Central memory CD8-positive, alpha-beta T cell (primary cell): ENCODE results near the gene CPED1.

ENCODE experiments used
- ATAC-seq: fragments of 150-1000 bp; cut with Tn5 transposase; replicated peaks from 2 replicates; pipeline ENCODE4 v1.10.0; 2022; ENCODE audit warnings: mild to moderate bottlenecking, moderate FRiP score, moderate number of reproducible peaks; ENCODE audit not compliant: poor library complexity, severe bottlenecking; ENCODE audit errors: extremely low read depth
- DNase-seq, 2 donors: peaks; one replicate each; pipeline ENCODE4 v3.0.0; 2021; ENCODE audit warnings: low spot score in 2 of 2
- H3K27ac Mint-ChIP-seq: one replicate; pipeline ENCODE4 v1.8.0; 2022; ENCODE audit warnings: low read depth, mild to moderate bottlenecking, moderate library complexity, mixed read lengths
- H3K27me3 Mint-ChIP-seq: one replicate; pipeline ENCODE4 v1.8.0; 2022; ENCODE audit warnings: mixed read lengths
- H3K36me3 Mint-ChIP-seq: one replicate; pipeline ENCODE4 v1.8.0; 2022; ENCODE audit warnings: mild to moderate bottlenecking, moderate library complexity, mixed read lengths; ENCODE audit not compliant: insufficient read depth
- H3K4me1 Mint-ChIP-seq: one replicate; pipeline ENCODE4 v1.8.0; 2022; ENCODE audit warnings: mixed read lengths
- H3K4me3 Mint-ChIP-seq: one replicate; pipeline ENCODE4 v1.8.0; 2022; ENCODE audit warnings: mild to moderate bottlenecking, moderate library complexity, mixed read lengths
- H3K9me3 Mint-ChIP-seq: one replicate; pipeline ENCODE4 v1.8.0; 2022; ENCODE audit warnings: mixed read lengths

Gene CPED1

GRCh38 chr7:121157885-121158590 lies 169.5 kb downstream of the CPED1 start:
- Mint-ChIP-seq H3K36me3 (no peaks in the 10 kb centered on the region), H3K27me3 (peaks cover 14% of the 10 kb centered on the region), H3K4me1 (no peaks in the 10 kb centered on the region), H3K4me3 (no peak overlapping the region), H3K9me3 (no peaks in the 10 kb centered on the region), H3K27ac (no peak overlapping the region)
- DNase-seq (no peak), ATAC-seq (no peak)

- Mint-ChIP-seq H3K9me3 (no peaks in the 10 kb centered on the region), H3K36me3 (no peaks in the 10 kb centered on the region), H3K4me1 (no peaks in the 10 kb centered on the region), H3K27ac (no peak overlapping the region), H3K4me3 (no peak overlapping the region), H3K27me3 (peaks cover 18% of the 10 kb centered on the region)
- DNase-seq (no peak), ATAC-seq (no peak)
Measured at GRCh38 chr7:121158665-121159064, 170.2 kb downstream of the CPED1 start.

- Mint-ChIP-seq H3K4me3 (no peak overlapping the region), H3K9me3 (no peaks in the 10 kb centered on the region), H3K27me3 (peaks cover 18% of the 10 kb centered on the region), H3K36me3 (no peaks in the 10 kb centered on the region), H3K4me1 (no peaks in the 10 kb centered on the region), H3K27ac (no peak overlapping the region)
- no peak for ATAC-seq
- no peak for DNase-seq
Measured at GRCh38 chr7:121159553-121159952, 171.0 kb downstream of the CPED1 start.

- H3K36me3 Mint-ChIP-seq: no peaks in the 10 kb centered on the region
- peaks cover 18% of the 10 kb centered on the region for H3K27me3 Mint-ChIP-seq
- DNase-seq (no peak), ATAC-seq (no peak)
- no peak overlapping the region for H3K27ac Mint-ChIP-seq
- H3K9me3 Mint-ChIP-seq: no peaks in the 10 kb centered on the region
- no peaks in the 10 kb centered on the region for H3K4me1 Mint-ChIP-seq
- no peak overlapping the region for H3K4me3 Mint-ChIP-seq
Measured at GRCh38 chr7:121160150-121161008, 171.9 kb downstream of the CPED1 start.

GRCh38 chr7:121163699-121164098 lies 175.2 kb downstream of the CPED1 start:
- Mint-ChIP-seq H3K36me3 (no peaks in the 10 kb centered on the region), H3K4me1 (no peaks in the 10 kb centered on the region), H3K27ac (no peak overlapping the region), H3K27me3 (peaks cover 18% of the 10 kb centered on the region), H3K9me3 (no peaks in the 10 kb centered on the region), H3K4me3 (no peak overlapping the region)
- DNase-seq: no peak
- no peak for ATAC-seq

GRCh38 chr7:121164247-121164646 lies 175.7 kb downstream of the CPED1 start:
- H3K4me3 Mint-ChIP-seq: no peak overlapping the region
- ATAC-seq: no peak
- H3K27ac Mint-ChIP-seq: no peak overlapping the region
- no peaks in the 10 kb centered on the region for H3K9me3 Mint-ChIP-seq
- H3K4me1 Mint-ChIP-seq: no peaks in the 10 kb centered on the region
- H3K36me3 Mint-ChIP-seq: no peaks in the 10 kb centered on the region
- DNase-seq: no peak
- H3K27me3 Mint-ChIP-seq: peaks cover 18% of the 10 kb centered on the region

- no peak overlapping the region for H3K27ac Mint-ChIP-seq
- DNase-seq (no peak), ATAC-seq (no peak)
- H3K27me3 Mint-ChIP-seq: peaks cover 10% of the 10 kb centered on the region
- no peaks in the 10 kb centered on the region for H3K9me3 Mint-ChIP-seq
- no peak overlapping the region for H3K4me3 Mint-ChIP-seq
- no peaks in the 10 kb centered on the region for H3K4me1 Mint-ChIP-seq
- no peaks in the 10 kb centered on the region for H3K36me3 Mint-ChIP-seq
Measured at GRCh38 chr7:121166916-121167315, 178.4 kb downstream of the CPED1 start.

- Mint-ChIP-seq H3K27me3 (peaks cover 5% of the 10 kb centered on the region), H3K36me3 (no peaks in the 10 kb centered on the region), H3K4me3 (no peak overlapping the region), H3K9me3 (no peaks in the 10 kb centered on the region), H3K4me1 (no peaks in the 10 kb centered on the region), H3K27ac (no peak overlapping the region)
- no peak for DNase-seq
- no peak for ATAC-seq
Measured at GRCh38 chr7:121167971-121168370, 179.5 kb downstream of the CPED1 start.

GRCh38 chr7:121169469-121169868 lies 181.0 kb downstream of the CPED1 start:
- DNase-seq: no peak
- Mint-ChIP-seq H3K27me3 (peaks cover 8% of the 10 kb centered on the region), H3K36me3 (no peaks in the 10 kb centered on the region), H3K27ac (no peak overlapping the region), H3K4me3 (no peak overlapping the region), H3K9me3 (no peaks in the 10 kb centered on the region), H3K4me1 (no peaks in the 10 kb centered on the region)
- no peak for ATAC-seq

GRCh38 chr7:121172484-121172883 lies 184.0 kb downstream of the CPED1 start:
- Mint-ChIP-seq H3K4me3 (no peak overlapping the region), H3K4me1 (no peaks in the 10 kb centered on the region), H3K27me3 (peaks cover 20% of the 10 kb centered on the region), H3K9me3 (no peaks in the 10 kb centered on the region), H3K27ac (no peak overlapping the region), H3K36me3 (no peaks in the 10 kb centered on the region)
- no peak for ATAC-seq
- no peak for DNase-seq

GRCh38 chr7:121175826-121176225 lies 187.3 kb downstream of the CPED1 start:
- Mint-ChIP-seq H3K27ac (no peak overlapping the region), H3K9me3 (no peaks in the 10 kb centered on the region), H3K27me3 (peaks cover 20% of the 10 kb centered on the region), H3K4me1 (no peaks in the 10 kb centered on the region), H3K36me3 (no peaks in the 10 kb centered on the region), H3K4me3 (no peak overlapping the region)
- no peak for ATAC-seq
- DNase-seq: no peak

GRCh38 chr7:121178452-121178851 lies 189.9 kb downstream of the CPED1 start:
- H3K4me1 Mint-ChIP-seq: no peaks in the 10 kb centered on the region
- H3K9me3 Mint-ChIP-seq: no peaks in the 10 kb centered on the region
- peaks cover 20% of the 10 kb centered on the region for H3K27me3 Mint-ChIP-seq
- no peak overlapping the region for H3K27ac Mint-ChIP-seq
- ATAC-seq (no peak), DNase-seq (no peak)
- H3K36me3 Mint-ChIP-seq: no peaks in the 10 kb centered on the region
- no peak overlapping the region for H3K4me3 Mint-ChIP-seq

- H3K4me1 Mint-ChIP-seq: no peaks in the 10 kb centered on the region
- no peaks in the 10 kb centered on the region for H3K36me3 Mint-ChIP-seq
- no peaks in the 10 kb centered on the region for H3K9me3 Mint-ChIP-seq
- DNase-seq (no peak), ATAC-seq (no peak)
- peaks cover 17% of the 10 kb centered on the region for H3K27me3 Mint-ChIP-seq
- H3K4me3 Mint-ChIP-seq: no peak overlapping the region
- H3K27ac Mint-ChIP-seq: no peak overlapping the region
Measured at GRCh38 chr7:121178869-121179497, 190.5 kb downstream of the CPED1 start.
